ENCODE results near the gene TUBA3E. TPM values are rescaled to one million over a fixed set of nuclear protein-coding genes. Genes with fewer than 3 reads are reported as not detected.
A peak's percentile ranks its signal among the peaks of the same experiment; 100 is the strongest.
"Not testable (repeated sequence)": the region's sequence is repeated elsewhere in the genome, so short reads cannot be mapped to it uniquely, and the experiment has no call there.

The TUBA3E gene
- total and polyA plus RNA-seq, 2 donors (not counting 3 experiments of a cell fraction or from before 2014, with no cell fraction given) = not detected

GRCh38 chr2:130181325-130181879 lies 16.8 kb downstream of the TUBA3E start, which contains the start of gene SMPD4:
Gene SMPD4, minus strand, starts transcription at chr2:130181602. Its CDS starts 5,010 bp downstream, at chr2:130176592.
- Histone ChIP-seq H3K9me1 (replicated peaks; ENCODE audit: control insufficient read depth, extremely low read depth, insufficient read depth, low read length) (no peaks in the 10 kb centered on the region), H3K27me3 (ENCODE audit: control insufficient read depth in 2 of 2, insufficient read depth in 2 of 2, low read length in 2 of 2) (no peaks in the 10 kb centered on the region), H2AFZ (ENCODE audit: low read depth, low read length) (peak within 1 kb of the TSS; percentile 83), H3K36me3 (ENCODE audit: control insufficient read depth in 2 of 2, extremely low read depth in 1 of 2, insufficient read depth in 2 of 2, low read length in 2 of 2) (peaks cover 0 to 6% of the 10 kb centered on the region in 2 experiments), H4K20me1 (replicated peaks; ENCODE audit: control insufficient read depth, extremely low read depth, insufficient read depth, low read length) (no peaks in the 10 kb centered on the region), H3K4me1 (ENCODE audit: control insufficient read depth, extremely low read depth, insufficient read depth, low read length) (peaks cover 11% of the 10 kb centered on the region), H3K4me2 (ENCODE audit: insufficient read depth, low read length) (peak within 1 kb of the TSS; percentile 82), H3K9ac (replicated peaks; ENCODE audit: extremely low read depth, insufficient read depth, low read length) (peak within 1 kb of the TSS; percentile 92), H3K9me3 (replicated peaks; ENCODE audit: control insufficient read depth, insufficient read depth, low read length) (no peaks in the 10 kb centered on the region), H3K4me3 (replicated peaks in 1 of 3; ENCODE audit: insufficient read depth in 1 of 3, low read depth in 1 of 3, low read length in 3 of 3) (peak within 1 kb of the TSS; percentile 76 to 96 (median 88)), H3K79me2 (ENCODE audit: control insufficient read depth, insufficient read depth, low read length) (peaks cover 78% of the 10 kb centered on the region), H3K27ac (ENCODE audit: insufficient read depth, low read depth, low read length) (peak within 1 kb of the TSS; percentile 78)
- CTCF ChIA-PET = interaction anchor here (0.6 to 1.7 kb wide), 13 partner anchors 13 to 547 kb away, joined by 3 to 14 read pairs (median 4); partner anchors contain the start of gene IMP4
- intact Hi-C loops (cut with micrococcal nuclease) = loop anchor here (1.0 to 5.0 kb wide), 4 partner anchors 151 to 244 kb away; partner anchors contain the start of gene IMP4
- no TSS peak for BruUV-seq (replicated peaks)
- POLR2A ChIA-PET = interaction anchor here (0.9 to 1.0 kb wide), 2 partner anchors 161 to 245 kb away, joined by 3 to 4 read pairs; a partner anchor contains a TSS
- TF ChIP-seq POLR2AphosphoS5 (IDR thresholded peaks at IDR 0.05; ENCODE audit: insufficient read depth, low read depth, low read length) = peak; percentile 71
- TF ChIP-seq GATA2 (IDR thresholded peaks at IDR 0.05; ENCODE audit: insufficient read depth, insufficient read length, low read depth, low read length) = no peak
- TF ChIP-seq MYC (IDR thresholded peaks at IDR 0.05; ENCODE audit: low read depth, low read length) = no peak
- no peak for TF ChIP-seq EZH2 (IDR thresholded peaks at IDR 0.05; ENCODE audit: borderline replicate concordance, low read depth, low read length, severe bottlenecking)
- no peak for TF ChIP-seq FOS (IDR thresholded peaks at IDR 0.05; ENCODE audit: borderline replicate concordance, insufficient read depth, low read length)
- TF ChIP-seq, protein P1, sequence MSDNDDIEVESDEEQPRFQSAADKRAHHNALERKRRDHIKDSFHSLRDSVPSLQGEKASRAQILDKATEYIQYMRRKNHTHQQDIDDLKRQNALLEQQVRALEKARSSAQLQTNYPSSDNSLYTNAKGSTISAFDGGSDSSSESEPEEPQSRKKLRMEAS (IDR thresholded peaks at IDR 0.05; ENCODE audit: insufficient read depth, insufficient read length) = peak; percentile 67
- TF ChIP-seq JUN (IDR thresholded peaks at IDR 0.05; ENCODE audit: borderline replicate concordance, insufficient read depth, insufficient read length, low read depth) = no peak
- TF ChIP-seq POLR2A (IDR thresholded peaks at IDR 0.05; ENCODE audit: low read depth, low read length) = peak; percentile 53
- TF ChIP-seq, protein P2, sequence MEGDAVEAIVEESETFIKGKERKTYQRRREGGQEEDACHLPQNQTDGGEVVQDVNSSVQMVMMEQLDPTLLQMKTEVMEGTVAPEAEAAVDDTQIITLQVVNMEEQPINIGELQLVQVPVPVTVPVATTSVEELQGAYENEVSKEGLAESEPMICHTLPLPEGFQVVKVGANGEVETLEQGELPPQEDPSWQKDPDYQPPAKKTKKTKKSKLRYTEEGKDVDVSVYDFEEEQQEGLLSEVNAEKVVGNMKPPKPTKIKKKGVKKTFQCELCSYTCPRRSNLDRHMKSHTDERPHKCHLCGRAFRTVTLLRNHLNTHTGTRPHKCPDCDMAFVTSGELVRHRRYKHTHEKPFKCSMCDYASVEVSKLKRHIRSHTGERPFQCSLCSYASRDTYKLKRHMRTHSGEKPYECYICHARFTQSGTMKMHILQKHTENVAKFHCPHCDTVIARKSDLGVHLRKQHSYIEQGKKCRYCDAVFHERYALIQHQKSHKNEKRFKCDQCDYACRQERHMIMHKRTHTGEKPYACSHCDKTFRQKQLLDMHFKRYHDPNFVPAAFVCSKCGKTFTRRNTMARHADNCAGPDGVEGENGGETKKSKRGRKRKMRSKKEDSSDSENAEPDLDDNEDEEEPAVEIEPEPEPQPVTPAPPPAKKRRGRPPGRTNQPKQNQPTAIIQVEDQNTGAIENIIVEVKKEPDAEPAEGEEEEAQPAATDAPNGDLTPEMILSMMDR (IDR thresholded peaks at IDR 0.05; ENCODE audit: extremely low read depth in 1 of 2, insufficient read depth in 1 of 2, low read depth in 1 of 2, low read length in 2 of 2) = no peak
- peak; percentile 96 for DNase-seq (ENCODE audit: low read depth, low spot score)
- FAIRE-seq = peak; percentile 99
- dilution Hi-C loops (cut with MboI; ENCODE audit: extremely low pct_ligation_motif_present, low sequenced_read_pairs) = no loop called here

DNA sequence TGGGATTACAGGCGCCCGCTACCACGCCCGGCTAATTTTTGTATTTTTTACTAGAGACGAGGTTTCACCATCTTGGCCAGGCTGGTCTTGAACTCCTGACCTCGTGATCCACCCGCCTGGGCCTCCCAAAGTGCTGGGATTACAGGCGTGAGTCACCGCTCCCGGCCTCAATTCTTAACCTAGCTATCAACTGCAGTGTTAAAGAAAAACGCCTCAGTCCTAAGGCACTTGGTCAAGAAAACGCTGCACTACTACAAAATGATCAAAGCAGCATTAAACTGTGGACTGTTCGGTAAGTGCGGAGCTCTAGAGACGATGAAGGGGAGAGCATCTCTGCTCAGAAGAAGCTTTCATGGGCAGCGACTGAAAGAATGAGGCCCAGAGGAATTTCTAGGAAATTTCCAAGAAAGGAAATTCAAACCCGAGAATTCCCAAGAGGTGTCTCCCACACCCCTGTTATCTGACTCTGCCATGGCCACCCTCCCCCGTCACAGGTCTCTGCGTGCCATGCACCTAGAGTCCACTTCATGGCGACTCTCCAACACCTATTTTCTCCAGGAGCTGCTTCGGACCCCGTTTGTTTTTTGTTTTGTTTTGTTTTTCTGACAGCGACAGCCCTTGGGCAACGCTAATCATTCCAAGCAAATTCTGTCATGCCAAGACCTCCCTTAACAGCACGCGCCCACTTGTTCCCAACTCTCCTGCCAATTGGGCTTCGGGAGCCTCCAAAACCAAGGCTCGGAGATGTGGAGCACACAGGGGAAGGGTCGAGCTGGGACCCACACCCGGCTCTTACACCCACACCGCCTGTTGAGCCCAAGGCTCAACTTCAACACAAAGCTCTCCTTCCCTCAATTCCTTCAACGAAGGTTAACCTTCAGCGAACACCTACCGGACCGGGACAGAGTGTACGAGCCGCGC lies 17.6 kb downstream of the TUBA3E start:
- DNase-seq (ENCODE audit: low read depth, low spot score); H3K27me3 ChIP-seq (ENCODE audit: control insufficient read depth in 2 of 2, insufficient read depth in 2 of 2, low read length in 2 of 2); H3K9me1 ChIP-seq (replicated peaks; ENCODE audit: control insufficient read depth, extremely low read depth, insufficient read depth, low read length); H3K9me3 ChIP-seq (replicated peaks; ENCODE audit: control insufficient read depth, insufficient read depth, low read length); dilution Hi-C loops (cut with MboI; ENCODE audit: extremely low pct_ligation_motif_present, low sequenced_read_pairs); H4K20me1 ChIP-seq (replicated peaks; ENCODE audit: control insufficient read depth, extremely low read depth, insufficient read depth, low read length); H3K36me3 ChIP-seq (ENCODE audit: control insufficient read depth in 2 of 2, extremely low read depth in 1 of 2, insufficient read depth in 2 of 2, low read length in 2 of 2): not testable (repeated sequence)
- Histone ChIP-seq H3K4me1 (ENCODE audit: control insufficient read depth, extremely low read depth, insufficient read depth, low read length) (peaks cover 11% of the 10 kb centered on the region), H3K27ac (ENCODE audit: insufficient read depth, low read depth, low read length) (peak overlapping the region; percentile 78), H3K9ac (replicated peaks; ENCODE audit: extremely low read depth, insufficient read depth, low read length) (peak overlapping the region; percentile 92), H2AFZ (ENCODE audit: low read depth, low read length) (peak overlapping the region; percentile 83), H3K79me2 (ENCODE audit: control insufficient read depth, insufficient read depth, low read length) (peaks cover 75% of the 10 kb centered on the region), H3K4me3 (replicated peaks in 1 of 3; ENCODE audit: insufficient read depth in 1 of 3, low read depth in 1 of 3, low read length in 3 of 3) (peak overlapping the region; percentile 76 to 96 (median 88)), H3K4me2 (ENCODE audit: insufficient read depth, low read length) (peak overlapping the region; percentile 82)
- intact Hi-C loops (cut with micrococcal nuclease) = loop anchor here (1.0 to 5.0 kb wide), 4 partner anchors 152 to 243 kb away; partner anchors contain the start of gene IMP4
- POLR2A ChIA-PET = interaction anchor here (0.9 to 1.0 kb wide), 2 partner anchors 161 to 244 kb away, joined by 3 to 4 read pairs; a partner anchor contains a TSS
- BruUV-seq (replicated peaks) = TSS peak; percentile 55
- peak; percentile 72 for FAIRE-seq
- CTCF ChIA-PET = interaction anchor here (0.6 to 1.7 kb wide), 13 partner anchors 12 to 547 kb away, joined by 3 to 14 read pairs (median 4); partner anchors contain the start of gene IMP4

Measured in endothelial cell of umbilical vein (primary cell).